GM06990 (cell line): ENCODE measurements around the gene DDOST.

Experiments
- DNase-seq: peaks from one replicate; pipeline ENCODE4 v3.0.0-alpha.2; 2011; ENCODE audit not compliant: insufficient read length; ENCODE audit errors: extremely low read depth
- H3K27me3 ChIP-seq: replicated peaks from 2 replicates; pipeline ENCODE4 v1.6.0; 2011; ENCODE audit warnings: low read length; ENCODE audit not compliant: control insufficient read depth, insufficient read depth
- H3K36me3 ChIP-seq: 2 replicates; pipeline ENCODE4 v1.5.1; 2011; ENCODE audit warnings: low read length; ENCODE audit not compliant: control insufficient read depth, insufficient read depth
- H3K4me3 ChIP-seq: replicated peaks from 2 replicates; pipeline ENCODE4 v1.5.1; 2011; ENCODE audit warnings: low read depth, mild to moderate bottlenecking, control low read depth, low read length
- TF ChIP-seq, protein P1 (sequence below): IDR thresholded peaks from 2 replicates; pipeline ENCODE4 v1.5.1; 2011; ENCODE audit warnings: low read length, control low read depth, mild to moderate bottlenecking, inconsistent platforms; ENCODE audit not compliant: insufficient read depth, poor library complexity, severe bottlenecking

Gene DDOST

DNA sequence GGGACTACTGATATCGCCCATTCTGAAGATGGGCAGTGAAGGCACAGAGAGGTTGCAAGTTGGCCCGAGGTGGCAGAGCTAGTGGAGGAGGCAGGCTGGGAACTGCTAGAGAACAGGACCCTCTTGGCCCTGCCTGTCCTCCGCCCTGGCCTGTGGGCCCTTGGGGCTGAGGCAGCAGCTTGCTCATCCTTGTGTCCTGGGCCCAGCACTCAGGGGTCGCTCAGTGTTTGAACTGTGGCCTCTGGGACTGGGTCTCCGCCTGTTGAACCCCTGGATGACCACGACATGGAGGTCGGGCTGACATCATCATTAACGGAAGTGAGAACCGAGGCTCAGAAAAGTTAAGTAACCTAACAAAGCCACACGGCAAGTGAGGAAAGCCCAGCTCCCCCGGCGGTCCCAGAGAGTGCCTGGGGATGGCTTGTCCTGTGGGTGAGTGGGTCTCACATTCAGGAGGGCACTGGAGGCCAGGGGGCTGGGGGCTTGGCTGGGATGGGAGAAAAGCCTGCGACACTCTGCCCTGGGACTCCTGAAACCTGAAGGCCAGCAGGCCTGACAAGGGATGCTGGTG is 23.0 kb upstream of the DDOST start:
- DNase-seq = no peak
- Histone ChIP-seq H3K4me3 (no peak overlapping the region), H3K27me3 (no peaks in the 10 kb centered on the region; the same call in 1 of the 2 replicates), H3K36me3 (no peaks in the 10 kb centered on the region)
- TF ChIP-seq, protein P1, sequence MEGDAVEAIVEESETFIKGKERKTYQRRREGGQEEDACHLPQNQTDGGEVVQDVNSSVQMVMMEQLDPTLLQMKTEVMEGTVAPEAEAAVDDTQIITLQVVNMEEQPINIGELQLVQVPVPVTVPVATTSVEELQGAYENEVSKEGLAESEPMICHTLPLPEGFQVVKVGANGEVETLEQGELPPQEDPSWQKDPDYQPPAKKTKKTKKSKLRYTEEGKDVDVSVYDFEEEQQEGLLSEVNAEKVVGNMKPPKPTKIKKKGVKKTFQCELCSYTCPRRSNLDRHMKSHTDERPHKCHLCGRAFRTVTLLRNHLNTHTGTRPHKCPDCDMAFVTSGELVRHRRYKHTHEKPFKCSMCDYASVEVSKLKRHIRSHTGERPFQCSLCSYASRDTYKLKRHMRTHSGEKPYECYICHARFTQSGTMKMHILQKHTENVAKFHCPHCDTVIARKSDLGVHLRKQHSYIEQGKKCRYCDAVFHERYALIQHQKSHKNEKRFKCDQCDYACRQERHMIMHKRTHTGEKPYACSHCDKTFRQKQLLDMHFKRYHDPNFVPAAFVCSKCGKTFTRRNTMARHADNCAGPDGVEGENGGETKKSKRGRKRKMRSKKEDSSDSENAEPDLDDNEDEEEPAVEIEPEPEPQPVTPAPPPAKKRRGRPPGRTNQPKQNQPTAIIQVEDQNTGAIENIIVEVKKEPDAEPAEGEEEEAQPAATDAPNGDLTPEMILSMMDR = no peak

DNA sequence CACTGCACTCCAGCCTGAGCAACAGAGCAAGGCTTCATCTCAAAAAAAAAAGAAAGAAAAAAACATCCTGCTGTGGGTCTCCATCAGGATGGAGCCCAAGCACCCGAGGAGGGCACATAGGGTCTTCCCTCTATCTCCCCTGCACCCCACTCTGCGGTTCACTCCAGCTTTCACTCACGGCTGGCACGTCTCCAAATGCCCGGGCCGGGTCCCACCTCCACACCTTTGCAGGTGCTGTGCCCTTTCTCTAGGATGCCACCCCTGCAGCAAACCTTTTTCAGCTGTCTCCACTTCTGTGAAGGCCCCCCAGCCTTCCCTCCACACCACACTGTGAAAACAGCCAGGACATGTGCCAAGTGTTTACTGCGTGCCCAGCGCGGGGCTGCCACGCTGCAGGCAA is 22.4 kb upstream of the DDOST start:
- no peaks in the 10 kb centered on the region; the same call in 1 of the 2 replicates for H3K27me3 ChIP-seq
- no peak for DNase-seq
- H3K36me3 ChIP-seq = no peaks in the 10 kb centered on the region
- no peak overlapping the region for H3K4me3 ChIP-seq
- TF ChIP-seq, protein P1 = no peak

DNA sequence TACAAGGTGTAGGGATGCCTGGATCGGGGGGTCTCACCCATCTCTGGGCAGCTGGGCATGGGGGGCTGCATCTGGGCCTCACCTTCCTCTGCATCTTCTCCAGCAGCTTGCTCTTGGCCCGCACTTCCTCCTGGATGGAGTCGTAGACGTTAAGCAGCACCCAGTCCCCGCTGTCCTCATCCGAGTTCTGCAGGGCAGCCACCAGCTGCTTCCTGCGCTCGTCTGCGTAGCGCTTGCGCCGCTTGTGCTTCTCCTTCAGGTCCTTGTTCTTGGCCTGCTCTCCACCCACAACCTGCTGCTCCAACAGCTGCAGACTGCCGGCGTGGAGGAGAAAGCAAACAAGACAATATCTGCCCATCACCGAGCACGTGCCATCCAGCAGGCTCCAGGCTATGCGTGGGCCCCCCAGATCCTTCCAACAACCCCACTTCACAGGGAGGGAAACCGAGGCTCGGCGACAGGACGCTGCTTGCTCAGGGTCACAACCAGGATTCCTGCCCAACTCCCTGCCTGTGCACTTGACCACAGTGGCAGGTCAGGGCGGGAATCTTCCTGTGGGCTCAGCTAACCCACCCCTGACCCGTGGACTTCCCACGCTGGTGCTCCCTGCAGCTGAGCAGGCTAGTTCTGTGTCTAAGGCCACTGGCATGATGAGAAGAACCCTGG is 21.5 kb upstream of the DDOST start:
- no peak overlapping the region for H3K4me3 ChIP-seq
- H3K27me3 ChIP-seq = no peaks in the 10 kb centered on the region; the same call in 1 of the 2 replicates
- TF ChIP-seq, protein P1 = no peak
- DNase-seq = no peak
- H3K36me3 ChIP-seq = no peaks in the 10 kb centered on the region

DNA sequence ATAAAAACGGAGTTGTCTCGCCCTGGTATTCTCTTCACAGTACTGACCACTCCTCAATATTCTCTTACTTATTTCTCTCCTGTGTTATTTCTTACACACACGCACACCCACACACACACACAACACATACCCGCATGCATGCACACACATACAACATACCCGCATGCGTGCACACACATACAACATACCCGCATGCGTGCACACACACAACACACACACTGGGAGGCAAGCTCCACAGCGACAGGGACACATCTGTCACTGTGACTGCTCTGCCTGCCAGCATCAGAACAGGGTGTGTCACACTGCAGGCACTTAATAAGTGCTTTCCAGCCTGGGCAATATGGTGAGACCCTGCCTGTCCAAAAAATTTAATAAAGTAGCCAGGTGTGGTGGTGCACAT is 20.8 kb upstream of the DDOST start:
- no peaks in the 10 kb centered on the region; the same call in 1 of the 2 replicates for H3K27me3 ChIP-seq
- no peak for DNase-seq
- TF ChIP-seq, protein P1 = no peak
- no peaks in the 10 kb centered on the region for H3K36me3 ChIP-seq
- no peak overlapping the region for H3K4me3 ChIP-seq

DNA sequence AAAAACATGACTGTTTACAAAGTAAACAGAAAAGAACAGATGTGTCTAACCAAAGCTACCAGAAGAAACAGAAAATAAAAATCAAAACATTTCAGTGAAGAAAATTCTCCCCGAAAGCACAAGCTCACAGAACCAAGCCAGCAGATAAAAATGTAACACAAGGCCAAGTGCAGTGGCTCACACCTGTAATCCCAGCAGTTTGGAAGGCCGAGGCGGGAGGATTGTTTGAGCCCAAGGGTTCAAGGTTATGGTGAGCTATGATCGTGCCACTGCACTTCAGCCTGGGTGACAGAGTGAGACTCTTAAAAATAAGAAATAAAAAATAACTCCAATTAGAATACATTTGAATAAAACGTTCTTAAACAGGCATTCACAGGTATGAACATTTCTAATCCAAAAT is 19.1 kb upstream of the DDOST start:
- no peak for DNase-seq
- TF ChIP-seq, protein P1 = no peak
- H3K36me3 ChIP-seq = no peaks in the 10 kb centered on the region
- no peak overlapping the region for H3K4me3 ChIP-seq
- no peaks in the 10 kb centered on the region; the same call in 1 of the 2 replicates for H3K27me3 ChIP-seq
